ENCODE results near the gene RNU7-1. TPM values are rescaled to one million over a fixed set of nuclear protein-coding genes. Genes with fewer than 3 reads are reported as not detected.

The RNU7-1 gene
- total and polyA plus RNA-seq, 10 of the 15 experiments (the other 5 are each of a cell fraction or from before 2014, with no cell fraction given), result not detected

- TF ChIP-seq NR2C2 (IDR thresholded peaks at IDR 0.05; ENCODE audit: borderline replicate concordance, control insufficient read depth, insufficient read length, low read depth) (no peak), ZNF217 (IDR thresholded peaks at IDR 0.05) (no peak)
These were observed 18.2 kb downstream of the RNU7-1 start (continued) for GRCh38 chr12:6961695-6962284.

- peaks cover 42% of the 10 kb centered on the region for H3K79me2 ChIP-seq (ENCODE audit: control insufficient read depth, insufficient read depth, low read length)
- H3K27me3 ChIP-seq (replicated peaks in 1 of 2; ENCODE audit: control insufficient read depth in 2 of 2, insufficient read depth in 2 of 2, low read length in 1 of 2), result no peaks in the 10 kb centered on the region
- POLR2A ChIA-PET, result interaction anchor here (1.2 to 13.5 kb wide), 2 partner anchors 18 to 36 kb away, joined by 4 to 524 read pairs; partner anchors contain the start of genes C12orf57, PTPN6 and RNU7-1
- H4K20me1 ChIP-seq (ENCODE audit: control insufficient read depth, insufficient read depth), result no peaks in the 10 kb centered on the region
- SMC1A ChIA-PET (ENCODE audit: uncharacterized antibody, unreplicated experiment), result interaction anchor here (1.0 to 13.2 kb wide), 5 partner anchors 15 to 151 kb away, joined by 3 to 395 read pairs (median 4); partner anchors contain the start of genes C12orf57, PTPN6 and RNU7-1
- H3K4me3 ChIP-seq, result no peak overlapping the region
- intact Hi-C loops (cut with micrococcal nuclease; ENCODE audit: unreplicated experiment), result loop anchor here (5.0 kb wide), 1 partner anchor 150 kb away; no protein-coding TSS in a partner anchor
- H3K9ac ChIP-seq (ENCODE audit: control insufficient read depth, insufficient read depth, low read length), result peak overlapping the region; percentile 91
- DNase-seq (ENCODE audit: low read depth, low spot score) (no peak), ATAC-seq (no peak), FAIRE-seq (no peak)
- CTCF ChIA-PET, result interaction anchor here (1.1 to 13.2 kb wide), 5 partner anchors 15 to 93 kb away, joined by 3 to 645 read pairs (median 6); partner anchors contain the start of genes C12orf57, PTPN6 and RNU7-1
- RAD21 ChIA-PET (ENCODE audit: unreplicated experiment), result interaction anchor here (1.5 to 13.5 kb wide), 4 partner anchors 11 to 90 kb away, joined by 4 to 426 read pairs (median 14); partner anchors contain the start of genes C12orf57, PTPN6, RNU7-1 and SPSB2
- H3K4me1 ChIP-seq (ENCODE audit: control insufficient read depth, insufficient read depth, low read length), result peaks cover 58% of the 10 kb centered on the region
- peaks cover 25 to 35% of the 10 kb centered on the region in 2 experiments for H3K36me3 ChIP-seq (ENCODE audit: control insufficient read depth in 2 of 2, insufficient read depth in 2 of 2, low read length in 1 of 2)
- no TSS peak for BruUV-seq (replicated peaks)
- WGBS (ENCODE audit: insufficient coverage, insufficient replicate concordance, low lambda C conversion rate, missing lambda C conversion rate), result 84% methylated on average over 25 of the region's 25 CpGs
- H2AFZ ChIP-seq (ENCODE audit: control insufficient read depth, low read depth, low read length), result no peak overlapping the region
- peak overlapping the region; percentile 99; the same call in 1 of the 2 replicates for H3K4me2 ChIP-seq (ENCODE audit: control insufficient read depth, insufficient read depth)
- H3K27ac ChIP-seq (ENCODE audit: control insufficient read depth, insufficient read depth), result peak overlapping the region; percentile 99
- in situ Hi-C loops (cut with MboI), result loop anchor here (5.0 to 25.0 kb wide), 2 partner anchors 150 to 1675 kb away; no protein-coding TSS in a partner anchor
- no peaks in the 10 kb centered on the region for H3K9me3 ChIP-seq (replicated peaks; ENCODE audit: control insufficient read depth, insufficient read depth, low read length)
- TF ChIP-seq POLR2AphosphoS2 (IDR thresholded peaks at IDR 0.05; ENCODE audit: low read depth, low read length) (0 out of 2 replicates have a peak, but pooled peaks have one; percentile 26), BHLHE40 (IDR thresholded peaks at IDR 0.05; ENCODE audit: borderline replicate concordance in 1 of 2, low read depth in 2 of 2, low read length in 1 of 2) (no peak), EED (IDR thresholded peaks at IDR 0.05; ENCODE audit: low read depth) (peak; percentile 9; the same call in 1 of the 2 replicates), IKZF2 (IDR thresholded peaks at IDR 0.05) (no peak), NR2C1 (IDR thresholded peaks at IDR 0.05) (no peak), EP300 (IDR thresholded peaks at IDR 0.05; ENCODE audit: borderline replicate concordance in 1 of 2, control insufficient read depth in 1 of 2, low read depth in 2 of 2, low read length in 2 of 2) (no peak), POLR2AphosphoS5 (IDR thresholded peaks at IDR 0.05; ENCODE audit: low read length) (peak; percentile 1; the same call in 1 of the 2 replicates), TBL1XR1 (IDR thresholded peaks at IDR 0.05; ENCODE audit: low read depth, low read length) (no peak), ZSCAN29 (IDR thresholded peaks at IDR 0.05) (no peak), MLLT1 (IDR thresholded peaks at IDR 0.05) (no peak), ATF3 (IDR thresholded peaks at IDR 0.05; ENCODE audit: borderline replicate concordance, extremely low read depth, low read depth, low read length) (no peak), MEF2A (IDR thresholded peaks at IDR 0.05; ENCODE audit: insufficient read depth, low read depth, low read length) (no peak), ZZZ3 (IDR thresholded peaks at IDR 0.05; ENCODE audit: control insufficient read depth, insufficient read length, low read depth) (no peak), ZNF384 (IDR thresholded peaks at IDR 0.05; ENCODE audit: borderline replicate concordance, low read depth, low read length) (no peak), IKZF1 (conservative IDR thresholded peaks at IDR 0.05) (no peak)
These were observed 18.8 kb downstream of the RNU7-1 start for GRCh38 chr12:6962285-6963015.

Data from GM12878 (cell line).